Fibroblast of skin of back (primary cell): ENCODE results near the gene KRT86.
"Not testable (repeated sequence)": the region's sequence is repeated elsewhere in the genome, so short reads cannot be mapped to it uniquely, and the experiment has no call there.

ENCODE experiments used
- DNase-seq: peaks from one replicate; pipeline ENCODE4 v3.0.0-alpha.2; 2013

Gene KRT86

GRCh38 chr12:52238916-52239646 lies 35.4 kb upstream of the KRT86 start:
- DNase-seq: no peak

DNA sequence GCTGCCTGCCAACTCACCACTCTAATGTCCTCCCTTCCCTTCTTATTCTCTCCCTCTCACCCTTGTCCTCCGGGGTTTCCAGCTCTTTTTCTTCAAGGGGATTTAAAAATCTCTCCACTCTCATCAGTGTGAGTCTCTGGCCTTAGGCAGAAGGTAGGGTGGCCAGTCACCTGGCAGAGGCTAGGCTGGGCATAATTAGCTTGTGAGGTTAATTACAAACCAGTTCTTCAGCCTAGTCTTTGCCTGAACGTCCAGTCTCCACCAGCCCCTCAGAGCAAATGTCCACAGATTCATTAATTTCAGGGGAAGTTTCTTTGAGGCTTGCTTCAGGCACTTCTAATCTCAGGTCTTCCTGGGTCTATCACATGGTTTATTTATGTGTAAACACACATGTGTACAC lies 34.7 kb upstream of the KRT86 start:
- DNase-seq: no peak

DNA sequence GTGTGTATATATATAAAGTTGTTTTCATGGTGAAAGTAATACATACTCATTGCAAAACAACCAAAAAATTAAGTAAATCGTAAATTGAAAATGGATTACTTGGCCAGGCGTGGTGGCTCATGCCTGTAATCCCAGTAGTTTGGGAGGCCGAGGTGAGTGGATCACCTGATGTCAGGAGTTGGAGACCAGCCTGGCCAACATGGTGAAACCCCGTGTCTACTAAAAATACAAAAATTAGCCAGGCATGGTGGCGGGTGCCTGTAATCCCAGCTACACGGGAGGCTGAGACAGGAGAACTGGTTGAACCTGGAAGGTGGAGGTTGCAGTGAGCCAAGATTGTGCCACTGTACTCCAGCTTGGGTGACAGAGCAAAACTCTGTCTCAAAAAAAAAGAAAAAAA lies 34.2 kb upstream of the KRT86 start:
- not testable (repeated sequence) for DNase-seq

- DNase-seq: peak; percentile 27
Observed at GRCh38 chr12:52241205-52241842, 33.1 kb upstream of the KRT86 start.

- DNase-seq: no peak
Observed at GRCh38 chr12:52242442-52243258, 31.8 kb upstream of the KRT86 start.

- DNase-seq: peak; percentile 29
Observed at GRCh38 chr12:52243259-52243855, 31.1 kb upstream of the KRT86 start.

DNA sequence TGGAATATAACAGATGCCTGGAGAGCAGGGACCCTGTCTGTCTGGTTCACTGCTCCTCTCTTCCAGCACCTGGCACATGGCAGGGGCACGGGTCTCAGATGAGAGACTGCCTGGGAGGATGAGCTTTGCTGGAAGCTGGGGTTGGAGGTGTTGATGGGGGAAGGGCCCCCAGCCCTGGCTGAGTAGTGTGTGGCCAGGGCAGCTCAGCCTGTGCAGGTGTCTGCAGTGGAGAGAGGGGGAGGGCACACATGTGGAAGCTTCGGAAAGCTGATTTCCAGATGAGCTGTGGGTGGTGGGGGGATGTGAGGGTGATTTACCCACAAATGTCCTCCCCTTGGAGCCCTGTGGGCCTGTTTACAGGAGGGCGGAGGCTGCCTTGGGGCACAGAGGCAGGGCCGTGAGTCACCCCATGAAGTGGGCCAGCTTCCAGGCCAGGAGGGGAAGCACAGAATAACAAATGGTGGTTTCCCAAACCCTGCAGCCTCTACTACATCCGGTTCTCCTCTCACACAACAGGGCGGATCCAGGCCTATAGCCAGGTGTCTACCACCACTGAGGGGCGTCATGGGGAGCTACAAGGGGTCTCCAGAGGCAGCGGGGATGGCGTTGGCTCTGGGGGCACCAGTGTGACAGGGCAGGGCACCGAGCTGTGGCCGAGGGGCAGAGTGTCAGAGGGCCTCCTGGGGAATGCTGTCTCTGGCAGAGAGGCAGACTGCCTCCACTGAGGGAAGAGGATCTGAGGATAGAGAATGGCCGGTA lies 30.4 kb upstream of the KRT86 start:
- DNase-seq: peak; percentile 94

GRCh38 chr12:52244615-52244994 lies 29.8 kb upstream of the KRT86 start:
- peak; percentile 27 for DNase-seq

DNA sequence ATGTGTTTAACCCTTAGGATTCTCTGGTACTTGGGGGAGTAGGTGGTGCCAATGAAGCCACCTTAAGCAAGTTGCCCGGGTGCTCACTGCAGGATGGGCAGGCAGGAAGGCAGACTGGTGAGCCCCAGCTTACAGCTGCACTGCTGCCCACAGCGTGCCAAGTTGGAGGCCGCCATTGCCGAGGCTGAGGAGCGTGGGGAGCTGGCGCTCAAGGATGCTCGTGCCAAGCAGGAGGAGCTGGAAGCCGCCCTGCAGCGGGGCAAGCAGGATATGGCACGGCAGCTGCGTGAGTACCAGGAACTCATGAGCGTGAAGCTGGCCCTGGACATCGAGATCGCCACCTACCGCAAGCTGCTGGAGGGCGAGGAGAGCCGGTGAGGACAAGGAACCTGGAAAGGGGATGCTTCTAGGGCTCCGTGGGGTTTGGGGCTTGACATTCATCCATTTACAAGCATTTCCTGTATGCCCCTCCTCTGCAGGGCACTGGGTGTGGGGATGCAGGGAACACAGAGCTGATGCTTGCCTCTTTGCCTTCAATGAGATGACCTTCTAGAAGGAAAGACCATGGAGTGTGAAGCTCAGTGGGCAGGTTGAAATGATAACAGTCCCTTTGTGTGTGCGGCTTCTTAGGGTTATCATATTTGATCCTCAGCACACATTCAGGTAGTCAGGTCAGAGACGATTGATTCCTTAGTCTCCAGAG lies 29.0 kb upstream of the KRT86 start:
- no peak for DNase-seq

DNA sequence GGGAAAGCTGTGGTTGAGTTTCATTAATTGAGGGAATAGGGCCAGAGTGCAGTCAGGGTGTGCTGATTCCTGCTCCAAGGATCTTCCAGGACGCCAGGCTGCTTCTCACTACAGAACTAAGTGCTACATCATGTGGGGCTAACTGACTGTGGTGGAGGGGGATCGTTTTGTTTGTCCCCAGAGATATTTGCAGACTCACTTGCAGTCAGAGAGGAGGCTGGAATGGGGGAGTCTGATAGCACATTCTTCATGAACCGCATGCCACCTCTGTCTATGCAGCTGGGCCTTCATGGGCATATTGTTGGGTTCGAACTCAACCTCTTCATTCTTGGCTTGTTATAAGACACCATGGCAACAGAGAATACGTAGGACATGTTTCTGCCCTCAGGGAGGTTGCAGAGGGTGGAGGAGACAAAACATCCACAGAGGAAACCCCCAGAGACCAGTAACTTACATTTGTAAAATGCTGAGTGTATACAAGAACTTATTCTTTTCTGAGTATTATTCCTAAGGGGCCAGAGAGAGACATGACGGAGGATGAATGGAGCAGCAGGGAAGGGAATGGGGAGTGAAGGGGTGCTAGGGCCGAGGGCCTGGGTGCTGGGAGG lies 28.4 kb upstream of the KRT86 start:
- peak; percentile 56 for DNase-seq

- DNase-seq: peak; percentile 71
Observed at GRCh38 chr12:52246720-52247621, 27.5 kb upstream of the KRT86 start.

DNA sequence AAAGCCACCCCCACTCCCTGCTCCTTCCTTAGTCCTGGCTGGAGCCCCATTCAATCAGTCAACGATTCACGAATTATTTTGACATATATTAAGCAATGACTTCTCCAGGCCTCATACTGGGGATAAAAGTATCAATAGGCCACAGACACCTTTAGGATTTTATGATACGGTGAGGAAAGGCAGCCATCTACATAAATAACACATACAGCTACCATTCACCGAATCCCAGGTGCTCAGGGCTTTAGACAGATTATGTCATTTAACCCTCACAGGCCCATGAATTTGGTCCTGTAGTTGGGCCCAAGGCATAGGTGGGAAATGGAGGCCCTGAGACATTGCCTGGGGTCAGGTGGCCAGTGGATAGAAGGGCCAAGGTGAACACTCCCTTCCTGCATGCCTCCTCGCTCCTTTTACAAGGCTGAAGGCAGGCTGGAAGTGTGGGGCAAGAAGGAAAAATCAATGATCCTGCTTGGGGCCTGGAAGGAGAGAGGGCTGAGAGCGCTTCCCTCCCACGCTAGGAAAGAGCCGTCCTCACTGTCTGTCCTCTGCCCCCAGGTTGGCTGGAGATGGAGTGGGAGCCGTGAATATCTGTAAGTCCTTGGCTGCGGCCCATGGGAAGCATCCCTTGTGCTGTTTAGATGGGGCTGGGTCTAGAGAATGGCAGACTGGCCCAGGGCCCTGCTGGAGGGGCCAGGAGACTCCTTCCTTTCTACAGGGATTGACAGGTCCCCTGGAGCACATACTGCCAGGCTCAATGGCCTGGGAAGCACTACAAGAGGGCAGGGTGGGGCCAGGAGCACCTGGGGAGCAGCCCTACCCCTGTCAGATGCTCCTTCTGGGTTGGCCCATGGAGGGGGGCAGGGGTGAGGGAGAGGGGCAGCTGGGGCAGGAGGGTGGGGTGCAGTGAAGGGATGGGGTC lies 26.6 kb upstream of the KRT86 start:
- no peak for DNase-seq

GRCh38 chr12:52248541-52249461 lies 25.6 kb upstream of the KRT86 start:
- DNase-seq: peak; percentile 40

GRCh38 chr12:52249511-52250047 lies 24.9 kb upstream of the KRT86 start:
- DNase-seq: no peak

GRCh38 chr12:52250048-52250990 lies 24.1 kb upstream of the KRT86 start:
- peak; percentile 10 for DNase-seq

DNA sequence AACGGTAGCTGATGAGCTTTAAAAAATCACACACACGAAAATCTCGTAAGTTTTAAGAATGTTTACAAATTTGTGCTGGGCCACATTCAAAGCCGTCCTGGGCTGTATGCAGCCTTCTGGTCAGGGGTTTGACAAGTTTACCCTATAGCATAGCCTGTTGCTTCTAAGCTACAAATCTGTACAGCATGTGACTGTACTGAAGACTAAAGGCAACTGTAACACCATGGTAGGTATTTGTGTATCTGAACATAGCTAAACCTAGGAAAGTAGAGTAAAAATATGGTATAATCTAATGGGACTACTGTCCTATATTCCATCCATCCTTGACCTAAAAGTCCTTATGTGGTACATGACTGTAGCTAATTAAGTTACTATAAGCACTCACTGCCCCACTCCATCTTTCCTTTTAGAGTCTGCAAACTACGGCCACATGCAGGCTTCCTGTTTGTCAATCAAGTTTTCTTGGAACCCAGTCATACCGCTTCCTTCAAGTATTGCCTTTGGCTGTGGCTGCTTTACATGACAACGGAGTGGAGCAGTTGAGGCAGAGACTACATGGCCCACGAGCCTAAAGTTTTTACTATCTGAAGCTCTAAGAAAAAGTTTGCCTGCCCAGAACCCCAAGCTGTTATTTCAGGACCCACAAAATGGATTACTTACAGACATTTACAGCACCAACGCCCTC lies 22.9 kb upstream of the KRT86 start:
- DNase-seq: peak; percentile 10
